GM12878 (cell line): ENCODE measurements around the gene C19orf47. TPM values are rescaled to one million over a fixed set of nuclear protein-coding genes. Genes with fewer than 3 reads are reported as not detected.

Source experiments
- ATAC-seq: fragments of 200-7000 bp; cut with Tn5 transposase; 3 replicates; pipeline ENCODE4 v1.9.1; 2020; ENCODE audit warnings: mild to moderate bottlenecking, moderate library complexity
- BruUV-seq: library from RNA; stranded (reverse); fragments of 400-500 nt; replicated peaks from 2 replicates; lab custom pipeline; 2021; lab: Mats Ljungman, UMichigan
- CTCF ChIA-PET: fragments of 300-600 bp; sonication (Branson Sonifier 250); formaldehyde crosslinking; extraction: SDS; loops from one replicate; lab custom pipeline; 2021; ENCODE audit warnings: inconsistent platforms; lab: Yijun Ruan, JAX
- POLR2A ChIA-PET: fragments of 350-600 bp; formaldehyde crosslinking; extraction: SDS; loops from one replicate; lab custom pipeline; 2021; ENCODE audit warnings: inconsistent platforms; lab: Charles Lee
- RAD21 ChIA-PET: fragments of 300-600 bp; sonication (Branson Sonifier 250); formaldehyde crosslinking; loops from one replicate; lab custom pipeline; 2023; ENCODE audit warnings: antibody characterized with exemption; ENCODE audit not compliant: unreplicated experiment; lab: Charles Lee
- SMC1A ChIA-PET: fragments of 300-600 bp; sonication (Branson Sonifier 250); formaldehyde crosslinking; loops from one replicate; lab custom pipeline; 2023; ENCODE audit not compliant: unreplicated experiment, uncharacterized antibody; lab: Charles Lee
- DNase-seq: peaks from one replicate; pipeline ENCODE4 v3.0.0-alpha.2; 2011; ENCODE audit warnings: low read depth, low spot score
- FAIRE-seq: peaks from 3 replicates; lab custom pipeline; 2011; peaks lifted over from hg19 to GRCh38; lab: Jason Lieb, UNC
- H2AFZ ChIP-seq: 2 replicates; pipeline ENCODE4 v1.6.0; 2011; ENCODE audit warnings: low read depth, low read length, control low read depth; ENCODE audit not compliant: control insufficient read depth
- H3K27ac ChIP-seq: 2 replicates; pipeline ENCODE4 v1.5.1; 2011; ENCODE audit warnings: control low read depth; ENCODE audit not compliant: control insufficient read depth, insufficient read depth
- H3K27me3 ChIP-seq, 2 experiments: replicated peaks in 1 of 2; 2 replicates each; pipeline versions ENCODE4 v1.6.0 to v1.6.1; 2011; ENCODE audit warnings: low read length in 1 of 2; ENCODE audit not compliant: control insufficient read depth in 2 of 2, insufficient read depth in 2 of 2
- H3K36me3 ChIP-seq, 2 experiments: 2 replicates each; pipeline ENCODE4 v1.5.1; 2011; ENCODE audit warnings: low read length in 1 of 2; ENCODE audit not compliant: control insufficient read depth in 2 of 2, insufficient read depth in 2 of 2
- H3K4me1 ChIP-seq: 2 replicates; pipeline ENCODE4 v1.6.1; 2011; ENCODE audit warnings: mild to moderate bottlenecking, low read length, moderate library complexity, mixed read lengths; ENCODE audit not compliant: control insufficient read depth, insufficient read depth
- H3K4me2 ChIP-seq: 2 replicates; pipeline ENCODE4 v1.6.0; 2011; ENCODE audit warnings: control low read depth; ENCODE audit not compliant: control insufficient read depth, insufficient read depth
- H3K4me3 ChIP-seq: fragments of 200-600 bp; sonication (generic); 2 replicates; pipeline ENCODE4 v1.5.1; 2016
- H3K79me2 ChIP-seq: 2 replicates; pipeline ENCODE4 v1.6.0; 2011; ENCODE audit warnings: low read length; ENCODE audit not compliant: control insufficient read depth, insufficient read depth
- H3K9ac ChIP-seq: 2 replicates; pipeline ENCODE4 v1.8.0; 2011; ENCODE audit warnings: low read length, control low read depth, mixed read lengths; ENCODE audit not compliant: control insufficient read depth, insufficient read depth
- H3K9me3 ChIP-seq: replicated peaks from 3 replicates; pipeline ENCODE4 v1.5.1; 2011; ENCODE audit warnings: mild to moderate bottlenecking, low read length; ENCODE audit not compliant: control insufficient read depth, insufficient read depth
- H4K20me1 ChIP-seq: 2 replicates; pipeline ENCODE4 v1.6.0; 2011; ENCODE audit not compliant: control insufficient read depth, insufficient read depth
- BRCA1 ChIP-seq: IDR thresholded peaks from 2 replicates; pipeline ENCODE4 v1.6.1; 2011; ENCODE audit warnings: low read depth, low read length, improper control_type of control experiment
- CHD4 ChIP-seq: fragments of 200-600 bp; sonication (generic); IDR thresholded peaks from 2 replicates; pipeline ENCODE4 v1.6.1; 2016; ENCODE audit warnings: mild to moderate bottlenecking
- HDAC2 ChIP-seq: fragments of 200-600 bp; sonication (generic); IDR thresholded peaks from 2 replicates; pipeline ENCODE4 v1.6.1; 2017
- NFYA ChIP-seq: IDR thresholded peaks from 2 replicates; pipeline ENCODE4 v1.6.1; 2011; ENCODE audit warnings: low read depth, mild to moderate bottlenecking, low read length, improper control_type of control experiment, borderline replicate concordance
- SMARCA5 ChIP-seq: fragments of 450-650 bp; IDR thresholded peaks from 2 replicates; pipeline ENCODE4 v1.6.1; 2017; ENCODE audit warnings: mild to moderate bottlenecking
- SP1 ChIP-seq: IDR thresholded peaks from one replicate; pipeline ENCODE4 v1.6.1; 2011; ENCODE audit warnings: low read depth, low read length
- SUPT20H ChIP-seq: IDR thresholded peaks from 2 replicates; pipeline ENCODE4 v1.6.1; 2011; ENCODE audit warnings: low read depth, mild to moderate bottlenecking, low read length, moderate library complexity, borderline replicate concordance; ENCODE audit not compliant: control insufficient read depth
- TAF1 ChIP-seq: IDR thresholded peaks from 2 replicates; pipeline ENCODE4 v1.6.1; 2011; ENCODE audit warnings: mild to moderate bottlenecking, low read depth, low read length, borderline replicate concordance
- YY1 ChIP-seq: IDR thresholded peaks from 2 replicates; pipeline ENCODE4 v1.6.1; 2011; ENCODE audit warnings: low read depth, mild to moderate bottlenecking, low read length
- ZZZ3 ChIP-seq: IDR thresholded peaks from 2 replicates; pipeline ENCODE4 v1.6.1; 2011; ENCODE audit warnings: low read depth; ENCODE audit not compliant: control insufficient read depth, insufficient read length
- WGBS: methylation state at CpG from one replicate; pipeline ENCODE4 v1.1.6; 2016; ENCODE audit warnings: low lambda C conversion rate; ENCODE audit not compliant: insufficient replicate concordance, insufficient coverage; ENCODE audit errors: missing lambda C conversion rate; 5-methylcytosine and 5-hydroxymethylcytosine counted together
- in situ Hi-C: fragments of 300-500 bp; cut with MboI; formaldehyde crosslinking; loops from 9 replicates; pipeline ENCODE4 v1.14.3; 2018; ENCODE audit warnings: mixed read lengths
- intact Hi-C: fragments of 100-400 bp; cut with micrococcal nuclease; formaldehyde crosslinking; loops from one replicate; pipeline ENCODE4 v1.14.2; 2022; ENCODE audit not compliant: unreplicated experiment
- polyA plus RNA-seq, 11 experiments: library from polyadenylated mRNA; depleted of rRNA in 4 of 11; unstranded in 6 of 11; stranded (reverse) in 5 of 11; fragments of >200 nt; fragmentation: Nextera tagmentation in 4 of 11; fragmentation: Illumina TruSeq in 1 of 11; extraction: Ambion mirVana in 4 of 11; extraction: Trizol in 1 of 11; gene quantifications; 1 replicate in 1 of 11; 2 replicates in 10 of 11; pipeline versions ENCODE4 v1.2.1 to v1.2.3, GENCODE V29; 2011 to 2016; ENCODE audit warnings: inconsistent platforms in 2 of 11, missing spikeins in 2 of 11, low read depth in 1 of 11
- total RNA-seq, 4 experiments: library from RNA; depleted of rRNA in 3 of 4; stranded (reverse); fragments of >200 nt in 3 of 4; fragmentation: Illumina TruSeq in 1 of 4; extraction: Trizol in 1 of 4; gene quantifications; 2 replicates each; pipeline versions ENCODE4 v1.2.1 to v1.2.3, GENCODE V29; 2013 to 2021
- TF ChIP-seq, protein P1 (sequence below): fragments of 450-650 bp; IDR thresholded peaks from 2 replicates; pipeline ENCODE4 v1.6.1; 2017; ENCODE audit warnings: mild to moderate bottlenecking
- TF ChIP-seq, protein P2 (sequence below): IDR thresholded peaks from 2 replicates; pipeline ENCODE4 v1.6.1; 2011; ENCODE audit warnings: mild to moderate bottlenecking, low read depth, low read length, moderate library complexity; ENCODE audit not compliant: insufficient replicate concordance
- TF ChIP-seq, protein P3 (sequence below): IDR thresholded peaks from 2 replicates; pipeline ENCODE4 v1.6.1; 2012; ENCODE audit warnings: low read length, inconsistent platforms

Gene C19orf47
- total and polyA plus RNA-seq, 10 of the 15 experiments (the other 5 are each of a cell fraction or from before 2014, with no cell fraction given): 0.11 to 29.1 (median 20.2) TPM

DNA sequence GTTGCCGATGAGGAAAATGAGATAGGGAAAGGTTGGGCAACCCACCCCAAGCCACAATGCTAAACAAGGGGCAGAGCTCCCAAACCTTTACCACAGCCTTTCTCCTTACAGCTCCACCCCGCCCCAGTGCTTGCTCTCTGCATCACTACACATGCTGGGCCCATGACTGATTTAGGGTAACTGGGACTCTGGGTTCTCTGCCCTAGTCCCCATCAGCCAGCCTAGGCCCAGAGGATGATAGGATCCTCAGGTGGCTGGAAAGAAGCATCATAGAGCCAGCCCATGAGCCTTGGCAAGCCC lies 11.6 kb downstream of the C19orf47 start:
- H3K4me3 ChIP-seq: no peak overlapping the region
- ChIA-PET POLR2A (interaction anchor here (1.2 kb wide), 1 partner anchor 8 kb away, joined by 3 read pairs; no protein-coding TSS in a partner anchor), SMC1A (interaction anchor here (1.2 to 1.6 kb wide), 2 partner anchors 31 to 59 kb away, joined by 3 read pairs; no protein-coding TSS in a partner anchor)
- no peak for DNase-seq
- H3K36me3 ChIP-seq: peaks cover 8 to 14% of the 10 kb centered on the region in 2 experiments
- intact Hi-C loops: no loop called here
- H3K4me1 ChIP-seq: peaks cover 5% of the 10 kb centered on the region
- no peak for TF ChIP-seq NFYA
- TF ChIP-seq, all 136 proteins: peak for 0
- ATAC-seq (no peak), FAIRE-seq (no peak)
- ChIA-PET CTCF (no interaction called here), RAD21 (no interaction called here)
- Histone ChIP-seq H3K9me3 (no peaks in the 10 kb centered on the region), H4K20me1 (no peaks in the 10 kb centered on the region), H3K79me2 (no peaks in the 10 kb centered on the region; the same call in 1 of the 2 replicates), H2AFZ (no peak overlapping the region), H3K9ac (no peak overlapping the region), H3K4me2 (no peak overlapping the region), H3K27ac (no peak overlapping the region), H3K27me3 (no peaks in the 10 kb centered on the region)
- BruUV-seq: no TSS peak
- in situ Hi-C loops: no loop called here
- 100% methylated on average over 2 of the region's 2 CpGs for WGBS

DNA sequence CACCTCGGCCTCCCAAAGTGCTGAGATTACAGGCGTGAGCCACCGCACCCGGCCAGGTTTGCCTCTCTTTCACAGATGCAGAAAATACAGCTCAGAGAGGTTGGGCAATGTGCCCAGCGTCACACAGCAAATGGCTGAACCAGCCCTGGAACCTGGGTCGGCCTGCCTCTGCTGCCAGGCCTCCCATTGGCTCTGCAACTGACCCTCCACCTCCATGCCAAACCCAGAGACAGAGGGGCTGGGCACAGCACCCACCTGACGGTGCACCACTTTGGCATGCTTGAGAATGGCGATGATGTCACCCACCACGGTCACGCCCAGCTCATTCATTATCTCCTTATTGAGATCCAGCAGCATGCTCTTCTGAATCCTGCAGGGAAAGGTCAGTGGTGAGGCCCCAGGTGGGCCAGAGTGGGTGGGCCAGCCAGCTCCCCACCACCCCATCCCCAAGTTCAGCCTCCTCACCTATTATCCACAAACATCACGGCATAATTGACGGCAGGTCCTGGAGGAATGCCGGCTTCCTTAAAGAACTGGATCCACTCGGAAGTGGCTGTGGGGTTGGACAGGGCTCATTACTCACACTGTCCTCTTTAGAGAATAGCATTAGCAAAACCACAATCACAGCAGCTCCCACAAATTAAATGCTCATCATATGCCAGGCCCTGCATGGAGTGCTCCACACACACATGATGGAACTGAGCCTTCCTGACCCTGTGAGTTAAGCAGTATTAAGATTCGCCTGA lies 12.2 kb downstream of the C19orf47 start:
- Histone ChIP-seq H4K20me1 (no peaks in the 10 kb centered on the region), H3K4me3 (no peak overlapping the region), H2AFZ (no peak overlapping the region), H3K9me3 (no peaks in the 10 kb centered on the region), H3K9ac (no peak overlapping the region), H3K4me1 (peaks cover 5% of the 10 kb centered on the region), H3K79me2 (no peaks in the 10 kb centered on the region; the same call in 1 of the 2 replicates), H3K36me3 (peaks cover 11 to 16% of the 10 kb centered on the region in 2 experiments), H3K27me3 (no peaks in the 10 kb centered on the region), H3K27ac (no peak overlapping the region), H3K4me2 (no peak overlapping the region)
- DNase-seq (no peak), FAIRE-seq (no peak), ATAC-seq (no peak)
- ChIA-PET SMC1A (interaction anchor here (1.6 kb wide), 1 partner anchor 60 kb away, joined by 3 read pairs; no protein-coding TSS in a partner anchor), RAD21 (no interaction called here), CTCF (no interaction called here), POLR2A (no interaction called here)
- intact Hi-C loops (no loop called here), in situ Hi-C loops (no loop called here)
- WGBS: 97% methylated on average over 15 of the region's 15 CpGs
- no TSS peak for BruUV-seq
- TF ChIP-seq, protein P1, sequence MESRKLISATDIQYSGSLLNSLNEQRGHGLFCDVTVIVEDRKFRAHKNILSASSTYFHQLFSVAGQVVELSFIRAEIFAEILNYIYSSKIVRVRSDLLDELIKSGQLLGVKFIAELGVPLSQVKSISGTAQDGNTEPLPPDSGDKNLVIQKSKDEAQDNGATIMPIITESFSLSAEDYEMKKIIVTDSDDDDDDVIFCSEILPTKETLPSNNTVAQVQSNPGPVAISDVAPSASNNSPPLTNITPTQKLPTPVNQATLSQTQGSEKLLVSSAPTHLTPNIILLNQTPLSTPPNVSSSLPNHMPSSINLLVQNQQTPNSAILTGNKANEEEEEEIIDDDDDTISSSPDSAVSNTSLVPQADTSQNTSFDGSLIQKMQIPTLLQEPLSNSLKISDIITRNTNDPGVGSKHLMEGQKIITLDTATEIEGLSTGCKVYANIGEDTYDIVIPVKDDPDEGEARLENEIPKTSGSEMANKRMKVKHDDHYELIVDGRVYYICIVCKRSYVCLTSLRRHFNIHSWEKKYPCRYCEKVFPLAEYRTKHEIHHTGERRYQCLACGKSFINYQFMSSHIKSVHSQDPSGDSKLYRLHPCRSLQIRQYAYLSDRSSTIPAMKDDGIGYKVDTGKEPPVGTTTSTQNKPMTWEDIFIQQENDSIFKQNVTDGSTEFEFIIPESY: no peak
- TF ChIP-seq SUPT20H (no peak), HDAC2 (no peak), BRCA1 (no peak), TAF1 (no peak), ZZZ3 (no peak), YY1 (no peak), SP1 (no peak), SMARCA5 (no peak), CHD4 (no peak)
- TF ChIP-seq, protein P2, sequence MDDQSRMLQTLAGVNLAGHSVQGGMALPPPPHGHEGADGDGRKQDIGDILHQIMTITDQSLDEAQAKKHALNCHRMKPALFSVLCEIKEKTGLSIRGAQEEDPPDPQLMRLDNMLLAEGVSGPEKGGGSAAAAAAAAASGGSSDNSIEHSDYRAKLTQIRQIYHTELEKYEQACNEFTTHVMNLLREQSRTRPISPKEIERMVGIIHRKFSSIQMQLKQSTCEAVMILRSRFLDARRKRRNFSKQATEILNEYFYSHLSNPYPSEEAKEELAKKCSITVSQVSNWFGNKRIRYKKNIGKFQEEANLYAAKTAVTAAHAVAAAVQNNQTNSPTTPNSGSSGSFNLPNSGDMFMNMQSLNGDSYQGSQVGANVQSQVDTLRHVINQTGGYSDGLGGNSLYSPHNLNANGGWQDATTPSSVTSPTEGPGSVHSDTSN: no peak
- TF ChIP-seq, protein P3, sequence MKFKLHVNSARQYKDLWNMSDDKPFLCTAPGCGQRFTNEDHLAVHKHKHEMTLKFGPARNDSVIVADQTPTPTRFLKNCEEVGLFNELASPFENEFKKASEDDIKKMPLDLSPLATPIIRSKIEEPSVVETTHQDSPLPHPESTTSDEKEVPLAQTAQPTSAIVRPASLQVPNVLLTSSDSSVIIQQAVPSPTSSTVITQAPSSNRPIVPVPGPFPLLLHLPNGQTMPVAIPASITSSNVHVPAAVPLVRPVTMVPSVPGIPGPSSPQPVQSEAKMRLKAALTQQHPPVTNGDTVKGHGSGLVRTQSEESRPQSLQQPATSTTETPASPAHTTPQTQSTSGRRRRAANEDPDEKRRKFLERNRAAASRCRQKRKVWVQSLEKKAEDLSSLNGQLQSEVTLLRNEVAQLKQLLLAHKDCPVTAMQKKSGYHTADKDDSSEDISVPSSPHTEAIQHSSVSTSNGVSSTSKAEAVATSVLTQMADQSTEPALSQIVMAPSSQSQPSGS: no peak
